GM21381 (cell line): Measurements from ENCODE around the gene SRPK2.
A peak's percentile ranks its signal among the peaks of the same experiment; 100 is the strongest.

Experiments used
- ATAC-seq: cut with Tn5 transposase; IDR thresholded peaks from one replicate; pipeline ENCODE4 v1.9.1; 2021; ENCODE audit warnings: mild to moderate bottlenecking, moderate library complexity; ENCODE audit not compliant: unreplicated experiment

The SRPK2 gene

DNA sequence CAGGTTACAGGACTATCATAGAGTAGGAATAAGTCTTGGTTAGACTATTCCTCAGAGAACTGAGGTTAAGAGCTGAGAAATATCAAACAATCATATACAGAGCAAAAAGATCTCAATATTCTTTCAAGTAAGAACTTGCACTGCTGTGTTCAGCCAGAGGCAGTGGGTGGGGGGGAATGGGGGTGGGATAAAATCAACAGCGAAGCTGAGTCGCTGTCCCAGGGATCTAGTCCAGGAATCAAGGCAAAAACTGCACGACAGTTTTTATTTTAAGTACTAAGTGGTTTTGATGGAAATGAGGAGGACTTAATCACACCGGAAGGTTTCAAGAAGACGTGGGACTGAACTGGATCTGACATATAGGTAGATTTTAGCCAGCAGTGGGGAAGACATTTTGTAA is 159.1 kb downstream of the SRPK2 start:
- no peak for ATAC-seq

DNA sequence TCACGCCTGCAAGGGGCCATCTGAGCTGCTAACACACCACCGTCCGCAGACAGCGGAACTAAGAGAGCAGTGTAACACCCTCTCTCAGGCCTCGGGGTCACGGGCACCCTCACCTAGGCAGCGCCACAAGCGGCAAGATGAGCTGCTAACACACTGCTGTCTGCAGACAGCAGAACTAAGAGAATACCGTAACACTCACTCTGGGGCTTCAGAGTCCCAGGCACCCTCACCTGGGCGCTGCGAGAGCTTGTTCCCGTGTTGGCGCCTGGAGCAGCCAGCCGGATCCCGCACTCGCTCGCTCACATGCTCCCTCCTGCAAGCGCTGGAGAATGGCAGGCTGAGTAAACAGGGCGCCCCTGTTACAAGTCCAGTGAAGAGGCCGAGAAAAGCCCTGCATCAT is 160.2 kb downstream of the SRPK2 start:
- no peak for ATAC-seq

DNA sequence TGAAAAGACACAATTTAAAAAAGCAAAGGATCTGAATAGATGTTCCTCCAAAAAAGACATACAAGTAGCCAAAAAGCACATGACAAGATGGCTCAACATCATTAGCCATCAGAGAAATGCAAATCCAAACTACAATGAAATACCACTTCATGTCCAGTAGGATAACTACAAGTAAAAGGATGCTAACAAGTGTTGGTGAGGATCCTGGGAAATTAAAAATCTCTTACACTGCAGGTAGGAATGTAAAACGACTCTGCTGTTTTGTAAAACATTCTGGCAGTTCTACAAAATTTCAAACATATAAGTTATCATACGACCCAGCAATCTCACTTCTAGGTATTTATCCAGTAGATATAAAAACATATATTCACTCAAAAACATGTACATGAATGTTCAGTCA is 161.3 kb downstream of the SRPK2 start:
- no peak for ATAC-seq

DNA sequence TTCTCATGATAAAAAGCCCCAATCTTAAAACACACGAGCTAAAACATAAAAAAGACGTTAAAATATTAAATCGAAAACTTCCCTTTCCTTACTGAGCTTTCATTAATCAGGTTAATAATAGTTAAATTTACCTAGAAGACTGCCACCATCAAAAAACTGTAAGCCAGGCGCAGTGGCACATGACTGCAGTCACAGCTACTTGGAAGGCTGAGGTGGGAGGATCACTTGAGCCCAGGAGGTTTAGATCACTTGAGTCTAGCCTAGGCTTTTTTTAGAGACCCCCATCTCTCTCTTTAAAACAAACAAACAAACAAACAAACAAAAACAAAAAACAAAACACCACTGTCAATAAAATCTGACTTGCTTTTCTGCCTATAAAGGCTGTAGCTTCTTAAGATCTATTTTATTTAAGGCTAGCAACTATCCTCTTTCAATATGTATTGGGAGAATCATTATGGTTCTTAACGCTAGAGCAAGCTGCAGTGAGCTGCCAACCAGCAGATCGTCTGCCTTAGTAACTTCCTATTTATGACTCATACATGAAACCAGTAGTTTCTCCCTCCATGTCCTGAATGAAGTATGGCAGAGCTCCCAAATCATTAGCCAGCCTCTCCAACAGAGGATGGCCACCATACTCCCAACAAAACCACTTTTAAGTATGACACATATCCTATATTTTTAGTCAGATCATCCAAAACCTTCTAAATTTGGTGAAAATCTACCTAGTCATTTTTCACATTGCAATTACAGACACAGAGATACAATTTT is 163.7 kb downstream of the SRPK2 start:
- ATAC-seq: peak; percentile 96

DNA sequence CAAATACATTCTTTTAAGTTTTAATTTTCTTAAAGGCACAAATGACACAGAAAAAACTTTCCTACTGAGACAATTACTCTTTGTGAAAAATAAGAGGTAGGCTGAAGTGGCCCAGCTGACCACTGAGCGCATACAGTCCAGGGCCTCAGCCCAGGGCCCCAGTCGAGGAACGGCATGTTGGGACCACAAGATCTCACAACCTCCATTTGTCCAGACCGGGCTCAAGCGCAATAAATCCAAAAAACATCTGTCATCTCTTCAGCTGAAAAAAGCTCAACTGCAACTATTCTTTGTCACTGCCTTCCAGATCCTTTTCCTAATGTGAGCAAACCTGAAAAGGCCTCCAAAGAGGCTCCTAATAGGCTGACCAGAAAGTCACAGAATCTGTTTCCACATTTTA is 165.8 kb downstream of the SRPK2 start:
- no peak for ATAC-seq

DNA sequence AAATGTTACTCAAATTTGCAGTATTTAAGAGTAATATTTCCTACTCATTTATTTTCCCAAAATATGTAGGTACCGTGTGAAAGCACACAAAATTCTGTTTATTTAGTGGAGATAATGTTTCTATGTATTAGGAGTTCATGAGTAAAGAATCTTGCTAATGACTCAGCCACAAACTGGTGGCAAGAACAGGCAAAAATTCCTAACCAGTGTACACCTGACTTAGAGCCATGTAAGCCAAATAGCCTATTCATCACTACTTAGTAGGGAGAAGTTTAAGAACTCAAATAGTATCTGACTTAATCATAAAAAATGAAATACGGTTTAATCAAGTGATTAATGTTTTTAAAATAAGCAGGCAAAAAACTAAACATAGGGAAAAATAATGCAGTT is 169.0 kb downstream of the SRPK2 start:
- no peak for ATAC-seq

DNA sequence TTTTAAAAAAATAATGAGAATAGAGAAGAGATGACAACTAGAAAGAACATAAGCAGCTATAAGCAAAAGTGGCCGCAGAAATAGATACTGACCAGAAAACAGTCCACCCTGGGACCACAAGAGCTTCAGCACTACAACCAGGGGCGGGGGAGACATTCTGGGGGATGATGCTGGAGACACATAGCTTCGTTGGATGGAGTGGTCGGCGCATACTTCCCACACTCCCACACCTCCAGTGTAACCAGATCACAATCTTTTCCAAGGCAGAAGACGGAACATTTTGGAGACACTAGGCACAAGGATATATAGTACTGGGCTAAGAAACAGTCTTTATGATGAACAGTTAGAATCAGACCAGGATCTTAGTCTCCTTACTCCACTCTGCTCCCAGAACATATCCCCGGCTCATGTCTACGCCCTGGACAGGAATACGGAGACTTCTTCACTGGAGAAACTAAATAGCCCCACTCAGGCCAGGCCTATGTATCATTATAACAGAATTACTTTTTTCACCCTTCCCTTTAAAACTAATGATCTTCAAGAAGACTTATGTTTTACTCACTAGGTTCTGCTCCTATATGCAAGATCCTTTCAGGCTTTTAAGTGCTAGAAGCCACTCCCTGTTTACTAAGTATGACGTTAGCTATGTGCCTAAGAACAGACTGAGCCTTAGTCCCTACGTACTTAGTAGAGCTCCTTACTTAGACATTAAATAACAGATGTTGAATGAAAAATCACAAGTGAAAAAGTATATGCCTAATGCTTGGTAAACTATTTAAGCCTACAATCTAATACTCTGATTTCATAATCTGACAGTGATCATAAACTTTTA is 169.6 kb downstream of the SRPK2 start:
- no peak for ATAC-seq

DNA sequence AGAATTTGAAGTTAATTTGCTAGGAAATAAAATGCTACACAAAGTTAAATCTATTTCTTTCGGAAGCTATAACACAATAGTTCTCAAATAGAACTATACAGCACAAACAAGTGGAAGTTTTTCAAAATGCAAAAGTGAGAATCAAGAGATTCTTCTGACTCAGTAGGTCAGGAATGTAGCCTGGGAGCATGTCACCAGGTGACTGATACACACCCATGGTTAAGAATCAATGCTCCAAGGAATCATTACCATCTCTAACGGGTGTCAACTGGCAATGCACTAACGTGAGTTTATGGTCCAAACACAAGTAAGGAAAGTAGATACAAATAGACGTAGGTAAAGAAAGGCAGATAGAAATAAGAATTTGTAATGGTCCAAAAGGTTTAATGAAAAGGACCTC is 170.5 kb downstream of the SRPK2 start:
- no peak for ATAC-seq

DNA sequence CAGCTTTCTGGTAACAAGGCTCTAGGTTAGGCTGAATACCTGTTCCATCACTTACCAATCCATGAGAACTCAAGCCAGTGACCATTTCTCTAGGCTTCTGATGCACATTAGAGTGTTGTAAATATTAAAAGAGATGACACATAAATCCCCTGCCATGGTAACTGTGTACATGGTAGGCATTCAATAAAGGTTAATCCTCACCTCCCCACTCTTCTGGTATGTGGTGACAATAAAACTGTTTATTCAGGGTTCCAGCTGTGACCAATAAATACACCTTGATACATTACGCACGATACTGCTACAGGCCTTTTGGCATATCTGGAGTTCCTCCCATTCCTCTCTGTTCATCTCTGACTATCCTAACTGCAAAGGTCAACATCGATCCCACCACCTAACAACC is 171.9 kb downstream of the SRPK2 start:
- ATAC-seq: no peak

DNA sequence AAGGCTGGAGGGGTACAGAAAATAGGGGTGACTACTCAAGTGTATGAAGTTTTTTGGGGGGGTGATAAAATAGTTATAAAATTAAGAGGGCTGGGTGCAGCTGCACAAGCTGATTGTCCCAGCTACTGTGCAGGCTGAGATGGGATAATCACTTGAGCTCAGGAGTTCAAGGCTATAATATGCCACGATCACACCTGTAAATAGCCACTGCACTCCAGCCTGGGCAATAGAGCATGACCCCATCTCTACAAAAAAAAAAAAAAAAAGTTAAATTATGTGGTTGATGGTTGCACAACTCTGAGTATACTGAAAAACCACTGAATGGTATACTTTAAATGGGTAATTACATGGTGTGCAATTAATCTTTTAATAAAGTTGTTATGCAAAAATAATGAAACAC is 172.9 kb downstream of the SRPK2 start:
- no peak for ATAC-seq

DNA sequence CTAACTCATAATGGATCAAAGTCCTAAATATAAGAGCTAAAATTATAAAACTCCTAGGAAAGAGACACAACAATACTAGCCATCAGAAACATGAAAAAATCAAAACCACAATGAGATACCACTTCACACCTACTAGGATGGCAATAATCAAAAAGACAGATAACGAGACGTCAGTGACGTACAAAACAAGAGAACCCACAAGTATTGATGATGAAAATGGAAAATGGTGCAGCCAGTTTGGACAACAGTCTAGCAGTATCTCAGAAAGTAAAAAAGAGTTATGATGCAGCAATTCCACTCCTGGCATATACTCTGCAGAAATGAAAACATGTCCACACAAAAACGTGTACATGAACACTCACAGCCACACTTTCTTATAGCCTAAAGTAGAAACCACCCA is 173.5 kb downstream of the SRPK2 start:
- ATAC-seq: no peak

DNA sequence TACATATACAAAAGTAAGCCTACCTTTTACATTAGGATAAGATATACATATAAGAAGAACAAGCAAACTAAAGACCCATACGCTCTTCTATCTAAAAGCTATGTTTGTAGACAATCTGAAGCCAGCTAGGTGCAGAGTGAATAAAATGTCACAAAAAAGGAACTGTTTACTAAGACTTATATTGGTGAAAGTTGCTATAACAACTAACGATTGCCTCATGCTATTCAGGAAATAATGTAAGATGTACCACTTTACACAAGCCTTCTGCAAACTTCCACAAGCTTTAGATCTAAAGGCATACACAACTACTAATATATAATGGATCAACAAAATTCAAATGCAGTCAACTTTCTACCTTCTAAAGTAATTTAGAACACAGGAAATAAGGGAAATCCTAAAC is 175.1 kb downstream of the SRPK2 start:
- no peak for ATAC-seq

DNA sequence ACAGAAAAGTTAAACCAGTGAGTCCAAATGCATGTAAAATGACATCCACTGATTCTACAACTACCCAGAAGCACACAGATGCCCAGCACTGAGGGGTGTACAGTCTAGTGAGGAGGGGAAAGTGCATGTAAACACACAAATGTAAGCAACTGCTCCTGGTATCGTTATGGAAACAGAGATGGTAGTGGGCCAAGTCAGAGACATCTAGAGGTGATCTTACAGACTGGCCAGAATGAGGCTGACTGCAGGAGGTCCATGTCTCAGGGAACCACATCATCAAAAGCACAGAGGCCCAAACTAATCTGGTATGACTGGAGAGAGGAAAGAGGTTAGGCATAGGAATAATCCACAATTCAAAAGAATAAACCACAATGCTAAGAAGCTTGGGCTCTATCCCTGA is 176.5 kb downstream of the SRPK2 start:
- ATAC-seq: no peak

DNA sequence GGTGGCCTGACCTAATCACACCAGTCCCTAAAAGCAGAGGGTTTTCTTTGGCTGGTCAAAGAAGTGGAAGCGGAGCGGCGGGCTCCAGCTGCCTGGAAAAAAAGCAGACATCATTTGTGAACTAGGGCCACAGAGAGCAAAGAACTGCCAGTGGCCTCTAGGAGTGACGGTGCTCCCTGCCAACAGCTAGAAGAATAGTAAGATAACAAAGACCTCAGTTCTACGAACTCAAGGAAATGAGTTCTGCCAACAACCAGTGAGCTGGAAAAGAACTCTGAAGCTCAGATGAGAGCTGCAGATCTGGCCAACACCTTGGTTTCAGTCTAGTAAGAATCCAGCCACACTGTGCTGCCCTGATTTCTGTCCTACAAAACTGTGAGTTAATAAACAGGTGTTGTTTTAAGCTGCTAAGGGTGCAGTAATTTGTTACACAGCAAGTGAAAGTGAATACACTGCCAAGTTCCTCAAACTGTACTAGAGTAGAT is 178.0 kb downstream of the SRPK2 start:
- ATAC-seq: peak; percentile 87

DNA sequence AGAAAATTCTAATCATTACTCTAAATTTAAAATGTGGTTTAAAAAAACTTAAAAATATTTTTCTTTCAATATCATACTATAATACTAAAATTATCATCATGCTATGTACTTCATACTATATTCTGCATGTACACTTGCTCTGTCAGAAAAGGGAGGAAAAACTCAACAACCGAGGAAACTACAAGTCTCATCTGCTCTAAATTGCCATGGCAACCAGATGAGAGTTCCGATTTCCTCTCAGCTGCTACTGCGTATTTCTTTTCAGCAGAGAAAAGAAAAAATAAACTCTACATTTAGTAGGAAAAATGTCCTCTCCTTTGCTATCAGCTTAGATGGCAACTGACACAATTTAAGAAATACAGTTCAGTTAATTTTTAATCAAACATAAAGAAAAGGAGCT is 178.9 kb downstream of the SRPK2 start:
- no peak for ATAC-seq

DNA sequence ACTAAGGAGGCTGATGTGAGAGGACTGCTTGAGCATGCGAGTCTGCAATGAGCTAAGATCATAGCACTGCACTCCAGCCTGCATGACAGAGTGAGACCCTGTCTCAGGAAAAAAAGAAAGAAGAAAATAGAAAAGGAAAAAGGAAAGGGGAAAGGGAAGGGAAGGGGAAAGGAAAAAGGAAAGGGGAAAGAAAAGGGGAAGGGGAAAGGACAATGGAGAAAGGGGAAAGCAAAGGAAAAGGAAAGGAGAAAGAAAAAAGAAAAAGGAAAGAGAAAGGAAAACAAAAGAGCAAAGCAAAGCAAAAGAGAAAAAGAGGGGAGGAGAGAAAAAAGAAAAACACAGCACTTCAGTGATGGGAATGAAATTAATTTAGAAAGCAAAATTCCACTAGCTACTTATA is 179.3 kb downstream of the SRPK2 start:
- no peak for ATAC-seq

DNA sequence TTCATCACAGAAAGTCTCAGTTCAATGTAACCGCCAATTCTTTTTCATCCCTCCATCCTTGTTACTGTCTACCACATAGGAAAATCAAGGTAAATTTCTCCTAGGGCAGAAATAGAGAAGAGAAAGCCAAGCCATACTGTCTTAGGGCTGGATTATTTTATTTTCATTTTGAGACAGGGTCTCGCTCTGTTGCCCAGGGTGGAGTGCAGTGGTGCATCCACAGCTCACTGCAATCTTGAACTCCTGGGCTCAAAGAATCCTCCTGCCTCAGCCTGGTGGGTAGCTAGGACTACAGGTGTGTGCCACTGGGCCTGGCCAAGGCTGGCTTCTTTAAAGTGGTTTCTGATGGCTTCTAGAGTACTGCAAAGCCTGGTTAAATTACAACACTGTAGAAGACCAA is 181.7 kb downstream of the SRPK2 start:
- no peak for ATAC-seq

DNA sequence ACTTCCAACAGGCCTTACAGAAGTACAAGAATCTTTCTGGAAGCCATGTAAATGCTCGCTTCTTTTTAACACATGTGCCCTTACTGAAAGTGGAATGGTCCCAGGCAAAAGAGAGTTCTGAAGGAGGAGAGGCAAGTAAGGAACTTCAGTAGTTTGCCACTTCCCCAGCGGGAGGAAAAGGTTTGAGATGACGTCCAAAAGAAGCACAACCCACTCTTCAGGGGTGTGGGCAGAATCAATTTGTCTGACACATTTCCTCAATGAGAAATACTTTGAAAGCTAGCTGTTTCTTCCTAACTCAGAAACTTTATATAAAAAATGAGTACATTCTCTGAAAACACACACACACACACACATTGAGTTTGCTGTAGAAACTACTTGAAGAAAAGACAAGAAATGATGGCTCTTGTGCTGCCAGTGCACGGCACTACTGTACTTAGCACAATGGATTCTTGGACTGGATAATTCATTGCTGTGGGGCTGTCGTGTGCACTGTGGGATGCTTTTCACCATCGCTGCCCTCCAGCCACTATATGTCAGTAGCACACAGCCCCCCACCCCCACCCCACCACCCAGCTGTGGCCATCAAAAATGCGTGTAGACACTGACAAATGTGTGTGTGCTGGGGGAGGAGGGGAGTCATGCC is 183.0 kb downstream of the SRPK2 start:
- ATAC-seq: no peak

DNA sequence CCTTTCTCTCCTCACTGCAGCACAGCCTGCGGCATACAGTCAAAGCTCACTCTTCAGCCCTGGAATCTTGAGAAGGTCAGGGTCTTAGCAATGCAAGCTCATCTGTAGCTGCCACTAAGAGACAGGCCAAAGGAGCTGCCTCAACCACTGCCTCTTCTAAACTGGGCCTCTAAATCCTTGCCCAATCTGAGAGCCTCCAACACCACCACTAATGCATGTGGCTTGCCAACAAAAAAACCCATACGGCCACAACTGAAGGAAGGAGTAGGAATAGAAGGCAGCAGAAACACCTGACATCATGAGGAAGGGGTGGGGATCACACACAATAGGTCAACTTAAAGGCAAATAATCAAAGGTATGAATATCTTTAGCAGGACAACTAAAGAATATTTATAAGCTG is 183.8 kb downstream of the SRPK2 start:
- ATAC-seq: no peak

DNA sequence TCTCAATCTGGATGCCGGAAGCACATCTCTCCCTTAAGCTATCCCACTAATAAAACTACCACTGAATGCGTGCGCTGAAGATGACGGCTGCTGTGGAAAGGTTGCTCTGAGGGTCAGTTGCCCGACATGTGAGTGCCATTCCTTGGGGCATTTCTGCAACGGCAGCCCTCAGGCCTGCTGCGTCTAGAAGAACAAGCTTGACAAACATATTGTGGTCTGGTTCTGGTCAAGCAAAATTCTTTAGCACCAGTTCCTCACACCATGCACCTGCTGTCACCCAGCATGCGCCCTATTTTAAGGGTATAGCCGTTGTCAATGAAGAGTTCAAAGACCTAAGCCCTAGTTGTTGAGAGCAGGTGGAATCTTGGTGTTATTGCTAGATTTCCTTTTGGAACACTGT is 184.2 kb downstream of the SRPK2 start:
- ATAC-seq: no peak

DNA sequence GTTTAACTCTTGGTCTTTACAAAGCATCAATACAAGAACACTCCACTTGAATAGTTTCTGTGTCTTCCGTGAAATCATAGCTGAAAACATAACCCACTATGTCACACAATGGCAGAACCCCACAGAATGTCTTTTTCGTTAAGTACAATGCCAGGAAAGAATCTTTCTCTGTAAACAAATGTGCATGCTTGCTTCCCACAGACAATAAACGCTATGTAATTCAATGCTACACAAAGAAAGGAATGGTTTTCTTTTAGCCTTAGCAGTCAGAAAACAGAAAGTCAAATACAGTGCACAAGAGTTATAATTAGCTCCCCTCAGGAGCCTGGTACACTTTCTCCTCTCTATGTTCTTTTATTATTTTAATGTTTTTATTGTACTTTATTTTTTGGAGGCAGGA is 186.1 kb downstream of the SRPK2 start:
- ATAC-seq: no peak

DNA sequence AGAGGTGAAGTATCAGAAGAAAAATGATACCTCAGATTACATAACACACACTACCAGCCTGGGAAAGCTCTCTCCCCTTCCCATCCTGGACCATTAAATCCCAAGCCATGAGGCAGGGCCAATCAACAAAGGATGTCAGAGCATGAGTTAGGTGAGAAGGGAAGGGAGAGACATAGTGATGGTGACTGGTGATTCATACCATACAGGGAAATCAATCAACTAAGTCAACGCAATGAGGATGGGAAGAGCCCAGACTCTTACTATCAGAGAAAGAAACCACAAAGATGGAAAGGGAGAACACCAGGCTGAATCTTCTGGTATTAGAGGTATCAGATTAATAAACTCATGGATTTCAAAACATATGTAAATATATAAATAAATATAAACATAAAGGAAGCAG is 189.3 kb downstream of the SRPK2 start:
- no peak for ATAC-seq
